ENCODE measurements around the gene PRKAG2.
"Not testable (repeated sequence)": the region's sequence is repeated elsewhere in the genome, so short reads cannot be mapped to it uniquely, and the experiment has no call there.

Gene PRKAG2

GRCh38 chr7:151849008-151849878, 27.7 kb downstream of the PRKAG2 start:
- no peak for DNase-seq

GRCh38 chr7:151847681-151848081, 29.2 kb downstream of the PRKAG2 start:
- DNase-seq: no peak

GRCh38 chr7:151847136-151847535, 29.8 kb downstream of the PRKAG2 start:
- DNase-seq: no peak

DNA sequence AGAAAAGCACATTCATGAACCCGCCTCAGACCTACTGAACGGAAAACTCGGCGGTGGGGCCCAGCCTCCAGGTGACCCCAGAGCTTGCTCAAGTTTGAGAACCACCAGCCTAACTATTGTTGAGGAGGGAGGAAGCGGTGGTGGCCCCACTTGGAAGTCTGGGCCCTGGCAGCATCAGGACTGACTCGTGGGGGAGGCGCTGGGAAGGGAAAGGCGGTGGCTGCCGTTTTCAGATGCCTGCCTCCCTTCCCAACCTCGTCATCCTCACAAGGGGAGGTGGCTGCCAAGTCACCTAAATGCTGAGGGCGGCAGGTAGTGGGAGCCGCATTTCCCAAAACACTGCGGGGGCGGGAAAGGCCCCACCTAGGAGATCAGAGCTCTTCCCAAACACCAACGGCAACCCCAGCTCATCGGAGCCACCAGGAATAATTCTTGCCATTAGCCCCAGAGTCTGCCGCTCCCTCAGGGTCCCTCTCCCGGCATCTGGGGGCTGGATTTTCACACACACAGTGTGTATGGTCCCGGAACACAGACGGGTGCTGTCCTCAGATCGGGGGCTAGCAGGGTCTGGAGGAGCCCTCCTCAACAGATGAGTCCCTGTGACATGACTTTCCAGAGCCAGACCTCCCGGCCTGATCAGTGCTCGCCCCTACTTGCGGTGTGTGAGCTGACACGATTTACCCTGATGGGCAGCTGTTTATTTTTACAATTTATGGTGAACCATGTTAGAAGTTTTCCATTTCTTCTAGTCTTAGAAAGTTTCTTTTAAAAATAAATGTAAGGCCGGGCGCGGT, 31.3 kb downstream of the PRKAG2 start:
- DNase-seq: no peak

DNA sequence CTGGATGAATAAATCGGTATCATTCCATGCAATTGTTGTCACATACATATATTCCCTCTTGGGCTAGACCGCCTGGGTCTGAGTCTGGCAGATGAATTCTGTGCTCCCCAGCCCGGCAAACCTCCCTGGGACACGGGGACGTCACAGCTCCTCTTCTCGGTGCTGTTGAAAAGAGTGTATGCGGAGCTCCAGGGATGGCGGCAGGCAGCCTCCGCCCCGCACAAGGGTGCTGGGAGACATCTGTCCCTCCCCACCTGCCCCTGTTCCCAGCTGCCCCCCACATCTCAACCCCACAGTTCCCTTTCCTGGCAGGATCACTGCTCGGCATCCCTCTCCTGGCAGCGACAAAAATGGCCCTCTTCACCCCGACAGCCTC, 32.1 kb downstream of the PRKAG2 start:
- DNase-seq: no peak

DNA sequence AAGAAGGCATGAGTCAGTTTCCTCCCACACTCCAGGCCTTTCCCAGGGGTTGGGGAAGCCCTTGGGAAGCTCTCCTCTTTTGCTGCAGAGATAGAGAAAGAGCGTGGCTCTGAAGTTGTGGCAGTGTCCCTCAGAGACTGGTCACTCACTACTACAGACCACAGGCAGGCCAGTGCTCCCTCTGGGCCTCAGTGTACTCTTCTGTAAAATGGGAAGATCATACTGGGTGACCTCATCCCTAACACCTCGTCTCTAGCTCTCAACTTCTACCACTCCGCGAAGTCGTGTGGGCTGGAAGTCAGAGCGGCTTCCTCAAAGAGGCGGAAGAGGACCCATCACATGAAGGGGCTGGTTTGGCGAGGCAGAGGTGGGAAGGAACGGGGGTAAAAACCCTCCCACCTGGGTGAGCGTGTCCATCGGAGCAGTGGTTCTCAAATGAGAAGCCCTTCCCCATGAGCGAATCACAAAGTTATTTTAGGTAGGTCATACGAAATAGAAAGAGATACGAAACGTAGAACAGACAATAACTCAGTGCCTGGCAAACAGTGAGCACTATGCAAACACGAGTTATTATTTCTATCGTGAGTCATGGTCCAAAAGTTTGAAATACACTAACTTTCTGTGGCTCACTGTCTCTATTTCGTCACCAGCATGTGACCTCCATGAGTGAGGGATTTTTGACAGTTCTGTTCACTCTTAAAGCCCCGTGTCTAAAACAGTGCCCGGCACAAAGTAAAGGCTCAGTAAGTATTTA, 32.7 kb downstream of the PRKAG2 start:
- no peak for DNase-seq

DNA sequence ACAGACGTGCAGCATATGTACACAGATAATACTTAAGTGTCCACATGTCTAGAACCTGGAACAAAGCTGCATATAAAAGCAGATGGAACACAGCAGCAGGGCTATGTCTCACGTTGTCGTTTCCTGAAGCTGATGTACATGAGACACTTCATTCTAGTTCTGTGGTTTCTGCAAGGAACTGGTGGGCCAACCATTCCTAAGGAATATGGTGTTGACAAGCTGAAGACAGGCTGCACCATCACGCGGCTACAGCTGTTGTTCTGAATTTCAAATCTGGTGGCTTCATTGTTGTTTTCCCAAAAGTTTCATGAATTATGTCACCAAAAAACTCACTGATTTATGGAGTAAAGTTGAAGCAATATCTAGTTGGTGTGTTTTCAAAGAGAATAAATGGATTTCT, 33.7 kb downstream of the PRKAG2 start:
- no peak for DNase-seq

- not testable (repeated sequence) for DNase-seq
Observed at GRCh38 chr7:151841395-151842051, 35.4 kb downstream of the PRKAG2 start.

DNA sequence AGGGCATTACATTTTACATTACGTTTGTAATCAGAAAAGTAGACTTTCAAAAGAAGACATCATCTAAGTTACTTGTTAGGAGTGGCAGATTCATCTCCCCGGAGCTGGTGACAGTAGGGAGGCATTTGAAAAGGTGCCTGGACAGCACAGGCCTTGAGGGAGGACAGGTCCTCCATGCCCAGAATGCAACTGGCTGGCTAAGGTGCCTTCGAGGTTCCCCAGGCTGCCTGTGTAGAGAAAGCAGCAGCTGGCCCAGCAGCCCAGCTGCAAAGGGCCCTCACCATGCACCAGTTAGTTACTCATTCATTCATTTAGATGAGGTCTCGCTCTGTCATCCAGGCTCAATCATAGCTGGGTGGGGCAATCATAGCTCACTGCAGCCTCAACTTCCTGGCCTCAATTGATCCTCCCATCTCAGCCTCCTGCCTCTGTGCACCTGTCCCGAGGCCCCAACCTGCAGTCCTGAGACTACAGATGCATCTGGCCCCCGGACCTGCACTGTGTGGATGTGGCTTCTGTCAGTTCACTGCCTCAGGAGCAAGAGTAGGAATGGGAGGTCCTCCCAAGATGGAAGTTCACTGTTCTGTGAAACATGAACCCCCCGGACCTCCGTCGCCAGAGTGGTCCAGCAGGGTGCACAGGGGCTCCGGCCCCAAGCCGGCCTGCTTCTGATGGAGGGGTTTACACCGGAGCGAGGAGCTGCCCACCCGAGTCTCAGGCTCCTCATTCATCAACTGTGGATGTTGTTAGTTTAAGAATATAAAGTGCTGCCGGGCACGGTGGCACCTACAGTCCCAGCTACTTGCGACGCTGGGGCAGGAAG, 36.6 kb downstream of the PRKAG2 start:
- no peak for DNase-seq

- DNase-seq: no peak
Observed at GRCh38 chr7:151839451-151839921, 37.4 kb downstream of the PRKAG2 start.

DNA sequence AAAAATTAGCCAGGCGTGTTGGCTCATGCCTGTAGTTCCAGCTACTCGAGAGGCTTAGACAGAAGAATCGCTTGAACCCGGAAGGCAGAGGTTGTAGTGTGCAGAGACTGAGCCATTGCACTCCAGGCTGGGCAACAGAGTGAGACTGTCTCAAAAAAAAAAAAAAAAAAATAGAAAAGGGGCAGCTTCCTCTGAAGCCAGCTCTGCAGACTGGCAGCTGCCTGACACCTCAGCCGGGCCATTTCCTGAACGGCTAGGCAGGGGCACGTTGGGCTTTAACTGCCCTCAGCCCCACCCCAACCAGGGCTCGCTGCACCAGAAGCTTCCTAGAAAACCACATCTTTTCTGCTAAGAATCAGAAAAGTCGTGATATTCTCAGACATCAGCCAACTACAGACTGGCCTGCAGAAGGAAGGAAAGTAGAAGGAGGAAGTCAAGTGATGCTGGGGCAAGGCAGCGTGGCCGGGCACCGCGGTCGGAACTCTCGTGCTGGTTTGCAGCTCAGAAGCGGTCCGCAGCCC, 38.0 kb downstream of the PRKAG2 start:
- peak; percentile 42 for DNase-seq

DNA sequence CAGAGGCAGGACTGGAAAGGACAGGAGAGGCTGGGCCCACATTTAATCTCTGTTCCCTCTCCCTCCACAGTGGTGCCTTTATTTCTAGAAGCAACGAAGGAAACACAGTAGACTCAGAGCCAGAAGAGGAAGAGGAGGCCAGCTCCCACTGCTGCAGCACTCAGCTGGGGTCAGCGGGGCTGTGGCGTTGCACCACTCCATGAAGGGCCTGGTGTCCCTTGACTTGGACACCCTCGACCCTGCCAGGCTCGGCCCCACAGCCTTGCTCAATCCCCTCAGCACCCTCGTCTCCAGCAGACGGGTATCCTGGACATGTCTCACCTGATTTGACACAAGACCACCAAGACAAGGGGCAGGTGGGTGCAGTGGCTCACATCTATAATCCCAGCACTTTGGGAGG, 38.8 kb downstream of the PRKAG2 start:
- no peak for DNase-seq

- no peak for DNase-seq
Observed at GRCh38 chr7:151837285-151838042, 39.5 kb downstream of the PRKAG2 start.

DNA sequence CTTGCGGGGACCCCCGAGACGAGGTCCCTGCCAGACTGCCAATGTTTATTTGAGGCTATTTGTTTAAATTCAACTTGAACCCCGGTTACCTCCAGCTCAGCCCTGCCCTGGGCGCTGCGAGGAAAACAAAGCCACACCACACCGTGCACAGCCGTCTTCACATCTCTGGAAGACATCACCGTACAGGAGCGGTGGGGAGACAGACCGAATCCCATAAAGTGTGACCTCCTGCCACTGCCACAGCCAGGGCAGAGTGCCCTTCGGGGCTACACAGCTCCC, 40.0 kb downstream of the PRKAG2 start:
- no peak for DNase-seq

- DNase-seq: no peak
Observed at GRCh38 chr7:151836191-151836926, 40.6 kb downstream of the PRKAG2 start.

DNA sequence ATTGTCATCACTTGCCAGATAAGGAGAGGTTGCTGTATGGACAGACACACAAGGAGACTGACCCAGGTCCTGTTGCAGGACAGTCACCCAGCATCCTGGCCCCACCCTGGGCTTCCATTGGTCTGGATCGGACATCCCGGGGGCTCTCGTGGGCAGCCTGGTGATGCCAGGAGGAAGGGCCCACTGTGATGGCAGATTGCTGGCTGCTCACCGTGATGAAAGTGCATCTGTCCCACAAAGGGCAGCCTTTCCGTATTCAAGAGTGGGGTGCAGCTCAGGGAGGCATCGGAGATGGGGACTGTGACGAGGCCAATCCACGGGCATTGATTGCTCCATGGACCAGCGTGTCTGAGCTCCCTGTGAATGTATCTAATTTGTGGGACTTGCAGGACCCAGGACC, 41.3 kb downstream of the PRKAG2 start:
- DNase-seq: no peak

DNA sequence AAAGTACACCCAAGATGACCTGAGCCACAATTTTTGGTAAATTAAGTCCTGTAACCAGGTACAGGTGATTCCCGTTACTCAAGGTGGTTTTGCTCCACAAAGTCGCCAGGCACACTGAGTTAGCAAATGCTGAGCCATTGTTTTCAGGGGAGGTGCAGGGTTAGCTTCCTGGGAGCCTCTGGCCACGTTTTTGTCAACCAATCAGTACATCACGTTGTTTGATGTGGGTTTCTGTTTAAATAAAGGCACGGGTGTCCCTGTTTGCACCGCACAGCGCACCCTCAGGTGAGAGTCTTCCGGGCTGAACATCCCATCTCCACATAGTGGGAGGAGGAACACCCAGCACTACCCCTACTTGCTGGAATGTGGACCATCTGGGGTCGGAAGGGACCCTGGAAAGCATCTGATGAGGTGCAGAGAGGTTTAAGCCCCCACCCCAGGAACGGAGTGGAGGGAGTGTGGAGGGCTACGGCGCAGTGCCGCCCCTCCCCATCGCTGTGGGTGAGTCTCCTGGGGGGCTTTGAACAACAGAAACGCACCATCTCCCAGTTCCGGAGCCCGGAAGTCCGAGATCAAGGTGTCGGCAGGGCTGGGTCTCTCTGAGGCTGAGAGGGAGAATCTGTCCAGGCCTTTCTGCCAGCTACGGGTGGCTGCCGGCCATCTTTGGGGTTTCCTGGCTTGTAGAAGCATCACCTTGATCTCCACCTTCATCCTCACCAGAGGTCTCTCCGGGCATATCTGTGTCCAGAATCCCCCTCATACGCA, 42.5 kb downstream of the PRKAG2 start:
- no peak for DNase-seq

DNA sequence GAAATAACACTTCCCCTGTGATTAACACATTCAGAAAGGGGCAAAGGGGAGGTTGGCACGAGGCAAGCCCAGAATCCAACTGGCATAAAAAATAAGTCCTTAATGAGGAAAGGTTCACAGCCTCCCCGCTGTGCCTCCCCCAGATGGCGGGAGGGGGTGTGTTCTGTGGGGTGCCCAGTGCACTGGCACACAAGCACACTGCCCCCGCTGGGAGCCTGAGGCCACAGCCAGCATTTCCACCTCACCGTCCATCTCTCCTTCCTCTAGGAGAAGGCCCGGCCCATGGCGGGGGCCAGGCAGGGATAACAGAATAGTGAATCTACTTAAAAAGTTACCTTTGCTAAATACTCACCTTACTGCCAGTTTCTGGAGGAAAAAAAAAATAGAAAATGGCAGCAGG, 43.2 kb downstream of the PRKAG2 start:
- DNase-seq: no peak

- DNase-seq: no peak
Observed at GRCh38 chr7:151833213-151833651, 43.7 kb downstream of the PRKAG2 start.

Data from activated effector memory CD4-positive, alpha-beta T cell treated with Interleukin-2 at 50 U/mL for 16 hours (primary cell).